Central memory CD4-positive, alpha-beta T cell (primary cell): Measurements from ENCODE around the gene TEAD1.
A peak's percentile ranks its signal among the peaks of the same experiment; 100 is the strongest.

ENCODE experiments used
- DNase-seq: peaks from one replicate; pipeline ENCODE4 v3.0.0; 2022
- total RNA-seq, 3 experiments: gene quantifications; one replicate each; lab custom pipeline; 2026; lab: John Stamatoyannopoulos, UW

The TEAD1 gene
- 1.7 to 3.1 (median 2.5) reads per million in 3 experiments for total RNA-seq

DNA sequence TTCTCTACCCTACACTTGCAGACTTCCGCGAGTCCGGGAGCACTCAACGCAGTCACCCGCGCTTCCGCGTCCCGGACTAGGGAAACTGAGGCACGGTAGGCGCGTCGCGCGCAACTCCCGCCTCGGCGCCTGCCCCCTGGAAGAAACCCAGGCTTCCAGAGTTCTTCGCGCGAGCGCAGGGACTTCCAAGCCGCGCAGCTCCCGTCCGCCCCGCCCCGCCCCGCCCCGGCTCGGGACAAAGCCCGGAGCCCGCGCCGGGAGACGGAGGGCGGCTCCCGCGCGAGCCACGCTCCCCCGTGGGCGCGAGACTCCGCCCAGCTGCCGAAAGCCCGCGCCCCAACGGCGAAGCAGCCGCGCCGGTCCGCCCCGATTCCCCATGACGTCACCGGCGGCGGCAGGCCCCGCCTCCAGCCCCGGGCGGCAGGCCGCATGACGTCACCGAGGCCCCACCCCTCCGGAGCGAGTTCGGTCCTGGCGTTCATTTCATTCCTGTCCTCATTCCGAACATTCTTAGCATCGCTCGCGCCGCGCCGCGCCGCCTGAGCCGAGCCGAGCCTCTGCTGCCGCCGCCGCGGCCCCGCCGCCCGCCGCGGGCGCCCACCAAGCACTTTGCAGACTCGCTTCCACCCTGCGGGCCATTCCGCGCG, at the start of gene TEAD1:
Gene TEAD1 (plus strand): TSS at position 498 of the 647 bp plus-strand sequence.
- peak; percentile 88 for DNase-seq

DNA sequence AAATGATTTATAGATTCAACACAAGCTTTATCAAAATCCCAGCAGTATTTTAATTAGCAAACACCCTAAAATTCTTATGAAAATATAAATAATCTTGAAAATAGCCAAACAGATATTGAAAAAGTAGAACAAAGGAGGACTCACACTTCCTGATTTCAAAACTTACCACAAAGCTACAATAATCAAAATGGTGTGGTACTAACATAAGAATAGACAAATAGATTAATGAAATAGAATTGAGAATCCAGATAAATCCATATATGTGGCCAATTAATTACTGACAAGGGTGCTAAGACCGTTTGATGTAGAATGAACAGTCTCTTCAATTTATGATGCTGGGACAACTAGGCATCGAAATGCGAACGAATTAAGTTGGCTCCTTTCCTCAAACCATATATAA, 49.6 kb upstream of the TEAD1 start:
- no peak for DNase-seq

DNA sequence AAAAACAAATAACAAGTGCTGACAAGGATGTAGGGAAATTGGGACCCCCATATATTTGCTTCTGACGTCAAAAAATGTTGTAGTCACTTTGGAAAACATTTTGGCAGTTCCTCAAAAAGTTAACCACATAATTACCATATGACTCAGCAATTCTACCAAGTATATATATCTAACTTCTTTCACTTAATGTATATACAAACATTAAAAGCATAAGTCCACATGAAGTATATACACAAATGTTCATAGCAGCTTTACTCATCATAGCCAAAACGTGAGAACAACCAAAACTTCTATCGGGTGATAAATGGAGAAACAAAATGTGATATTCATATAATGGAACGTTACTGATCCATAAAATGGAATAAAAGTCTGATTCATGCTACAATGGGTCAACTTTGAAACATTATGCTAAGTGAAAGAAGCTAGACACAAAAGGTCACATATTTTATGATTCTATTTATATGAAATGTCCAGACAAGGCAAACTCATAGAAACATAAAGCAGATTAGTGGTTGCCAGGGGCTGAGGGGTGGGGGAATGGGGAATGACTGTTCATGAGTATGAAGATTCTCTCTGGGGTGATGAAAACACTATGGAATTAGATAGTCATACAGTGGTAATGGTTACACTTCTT, 48.7 kb upstream of the TEAD1 start:
- no peak for DNase-seq

DNA sequence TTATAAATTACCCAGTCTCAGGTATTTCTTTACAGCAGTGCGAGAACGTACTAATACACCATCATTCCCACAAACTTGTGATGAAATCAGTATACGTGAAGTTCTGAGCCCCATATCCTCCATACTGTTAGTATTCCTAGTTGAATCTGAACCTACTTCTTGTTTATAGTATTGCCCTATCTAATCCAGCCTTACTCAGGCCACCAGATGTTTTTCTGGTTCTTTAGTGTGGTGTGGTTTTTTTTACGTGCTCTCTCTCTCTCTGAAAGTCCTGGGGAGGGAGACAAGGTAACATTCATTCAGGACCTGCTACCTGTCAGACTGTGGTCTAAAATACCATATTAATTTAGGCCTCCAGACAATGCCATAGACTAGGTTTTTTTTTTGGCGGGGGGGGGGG, 47.6 kb upstream of the TEAD1 start:
- DNase-seq = no peak

DNA sequence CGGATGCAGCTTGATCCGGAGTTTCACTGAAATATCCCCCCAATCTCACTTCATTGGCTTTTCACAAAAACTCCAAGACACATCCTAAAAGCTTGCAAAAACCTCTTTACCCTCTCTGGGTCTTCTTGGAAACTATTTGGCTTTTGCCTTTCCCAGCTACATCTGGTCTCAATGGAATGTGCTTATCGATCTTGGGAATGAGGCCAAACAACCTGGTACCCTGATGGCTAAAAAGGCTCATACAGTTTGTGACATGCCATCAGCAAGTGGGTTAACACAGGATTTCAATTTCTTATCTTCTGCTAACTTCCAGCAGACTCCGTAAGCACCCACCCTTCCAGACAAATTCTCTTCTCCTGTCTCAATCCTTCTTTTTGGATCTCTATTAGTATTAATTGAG, 45.9 kb upstream of the TEAD1 start:
- no peak for DNase-seq

DNA sequence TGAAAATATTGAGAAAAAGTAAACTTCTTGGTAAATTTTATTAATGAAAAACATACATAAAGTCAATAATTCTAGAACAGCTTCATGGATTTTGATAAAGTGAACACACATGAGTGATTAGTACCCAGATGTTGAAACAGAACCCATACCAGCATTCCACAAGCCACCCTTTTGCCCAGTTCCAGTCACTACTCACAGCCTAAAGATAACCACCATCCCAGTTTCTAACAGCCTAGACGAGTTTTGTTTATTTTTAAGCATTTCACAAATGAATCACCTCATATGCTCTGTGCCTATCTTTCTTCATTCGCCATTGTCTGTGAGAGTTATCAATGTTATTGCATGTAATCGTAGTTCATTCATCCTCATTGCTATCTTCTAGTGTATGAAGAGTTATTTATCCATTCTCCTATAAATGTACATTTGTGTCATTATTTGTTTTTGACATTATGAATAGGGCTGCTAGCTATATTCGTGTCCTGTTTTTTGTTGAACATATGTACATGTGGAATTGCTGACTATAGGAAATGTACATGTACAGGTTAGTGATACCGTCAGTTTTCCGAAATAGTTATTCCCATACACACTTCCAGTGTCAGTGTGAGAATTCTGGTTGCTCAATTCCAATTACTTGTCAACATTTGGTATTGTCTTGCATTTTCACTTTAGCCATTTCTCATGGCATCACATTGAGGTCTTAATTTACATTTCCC, 44.5 kb upstream of the TEAD1 start:
- DNase-seq = no peak

DNA sequence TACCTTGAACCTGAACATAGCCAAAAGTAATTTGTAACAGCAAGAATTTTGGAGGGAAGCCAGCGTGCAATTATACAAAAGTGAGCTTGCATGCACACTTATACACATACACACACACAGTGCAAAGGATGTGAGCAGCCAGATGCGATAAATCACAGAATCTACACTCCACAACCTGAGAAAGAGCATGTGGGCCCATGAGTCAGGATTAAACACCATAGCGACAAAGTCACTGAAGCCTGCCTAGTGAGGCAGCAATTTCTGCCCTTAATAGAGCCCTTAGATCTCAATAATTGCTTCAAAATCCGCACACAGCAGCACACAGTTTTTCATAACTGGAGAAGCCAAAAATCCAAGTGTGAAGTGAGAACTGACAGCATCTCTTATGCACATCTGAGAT, 42.6 kb upstream of the TEAD1 start:
- no peak for DNase-seq

DNA sequence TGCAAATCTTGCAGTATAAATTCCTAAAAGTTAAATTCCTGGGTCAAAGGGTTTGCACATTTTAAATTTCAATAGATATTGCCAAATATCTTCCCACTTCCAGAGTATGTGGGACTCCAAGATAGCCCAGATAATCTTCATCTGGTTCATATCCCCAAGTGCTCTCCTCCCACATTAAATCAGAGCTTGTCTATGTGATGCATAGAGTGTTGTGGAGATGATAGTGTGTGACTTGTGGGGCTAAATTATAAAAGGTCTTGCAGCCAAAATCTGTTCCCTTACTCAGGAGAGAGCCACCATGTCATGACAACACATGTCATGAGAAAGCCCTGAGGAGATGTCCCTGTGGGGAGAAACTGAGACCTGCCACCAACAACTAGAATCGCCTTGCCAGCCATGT, 39.9 kb upstream of the TEAD1 start:
- no peak for DNase-seq

DNA sequence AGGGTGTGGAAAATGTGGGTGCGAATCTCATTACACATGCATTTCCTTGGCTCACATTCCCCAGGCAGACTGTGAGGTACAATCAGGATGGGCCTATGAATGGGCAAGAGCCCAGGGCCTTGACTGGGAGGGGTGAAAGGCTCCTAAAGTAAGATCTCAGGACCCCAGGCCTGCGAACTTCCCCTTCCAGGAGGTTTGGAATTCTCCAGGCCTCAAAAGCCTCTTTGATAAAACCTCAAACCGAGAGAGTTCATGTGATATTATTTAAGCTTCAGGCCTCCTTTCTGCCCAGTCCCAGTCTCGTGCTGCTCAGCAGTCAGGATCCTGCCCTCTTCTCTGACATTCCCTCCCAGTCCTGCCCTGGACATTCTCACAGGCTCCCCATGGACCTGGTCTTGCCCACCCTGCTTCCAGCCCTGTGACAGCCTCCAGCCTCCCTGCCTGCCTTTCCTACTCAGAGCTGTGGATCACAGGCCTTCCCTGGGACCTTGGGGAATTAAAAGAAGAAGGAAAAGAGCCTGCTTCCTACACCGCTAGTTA, 37.3 kb upstream of the TEAD1 start:
- no peak for DNase-seq

DNA sequence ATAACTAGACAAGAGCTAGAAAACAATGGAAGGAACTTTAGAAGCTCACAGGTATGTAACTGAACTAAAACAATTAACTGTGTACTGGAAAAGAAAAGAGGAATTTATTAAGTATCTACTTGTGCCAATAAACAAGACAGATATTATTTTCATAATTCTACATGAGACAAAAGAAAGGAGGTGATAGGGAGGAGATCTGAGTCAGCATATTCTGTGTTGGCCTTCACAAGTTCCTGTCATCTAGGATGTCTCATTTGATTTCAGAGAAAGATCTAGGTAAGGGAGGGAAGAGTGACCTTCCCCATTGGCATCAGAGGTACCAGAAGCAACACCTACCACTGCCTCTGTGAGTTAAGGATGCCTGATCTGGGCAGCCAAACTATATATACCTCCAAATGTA, 34.8 kb upstream of the TEAD1 start:
- DNase-seq = no peak

DNA sequence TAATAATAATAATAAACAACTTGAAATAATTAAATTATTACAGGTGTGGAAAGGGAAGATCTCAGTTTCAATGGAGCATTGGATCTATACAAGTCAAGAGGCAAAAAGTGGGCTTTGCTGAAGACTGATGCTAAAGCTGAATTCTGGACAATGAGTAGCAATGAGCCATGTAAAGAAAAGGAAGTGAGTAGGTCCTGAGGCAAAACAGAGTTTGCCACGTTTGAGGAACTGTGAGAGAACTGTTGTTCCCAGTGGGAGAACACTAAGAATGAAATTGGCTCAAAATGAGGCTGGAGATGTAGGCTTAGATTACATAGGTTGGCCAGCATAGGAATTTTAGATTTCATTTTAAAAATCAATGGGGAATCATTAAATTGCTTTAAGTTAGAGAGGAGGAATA, 33.9 kb upstream of the TEAD1 start:
- DNase-seq = no peak

DNA sequence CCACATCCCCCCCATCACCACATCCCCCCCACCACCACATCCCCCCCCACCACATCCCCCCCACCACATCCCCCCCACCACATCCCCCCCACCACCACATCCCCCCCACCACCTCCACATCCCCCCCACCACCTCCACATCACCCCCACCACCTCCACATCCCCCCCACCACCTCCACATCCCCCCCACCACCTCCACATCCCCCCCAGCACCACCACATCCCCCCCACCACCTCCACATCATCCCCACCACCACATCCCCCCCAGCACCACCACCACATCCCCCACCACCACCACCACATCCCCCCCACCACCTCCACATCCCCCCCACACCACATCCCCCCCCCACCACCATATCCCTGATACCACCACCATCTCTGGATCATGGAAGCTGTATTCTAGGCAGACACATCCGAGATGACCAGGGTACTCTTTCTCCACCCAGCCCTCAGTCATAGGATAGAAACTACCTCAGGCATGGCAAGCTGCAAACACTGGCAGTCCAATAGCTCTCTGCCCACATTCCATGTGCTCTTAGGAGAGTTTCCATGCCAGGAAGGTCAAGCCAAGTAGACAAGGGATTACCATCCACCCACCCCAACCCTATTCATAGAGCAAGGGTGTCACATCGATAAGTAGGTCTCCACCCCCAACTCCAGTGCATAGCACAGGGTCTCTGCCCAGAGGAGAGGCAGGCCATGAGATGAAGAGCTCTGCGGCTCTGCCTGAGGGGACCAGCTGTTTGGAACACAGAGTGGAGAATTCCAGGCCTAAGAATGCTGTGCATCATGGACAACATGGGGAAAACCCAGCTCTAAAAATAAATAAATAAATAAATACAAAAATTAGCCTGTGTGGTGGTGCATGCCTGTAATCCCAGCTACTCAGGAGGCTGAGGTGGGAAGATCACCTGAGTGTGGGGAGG, 33.0 kb upstream of the TEAD1 start:
- no peak for DNase-seq

DNA sequence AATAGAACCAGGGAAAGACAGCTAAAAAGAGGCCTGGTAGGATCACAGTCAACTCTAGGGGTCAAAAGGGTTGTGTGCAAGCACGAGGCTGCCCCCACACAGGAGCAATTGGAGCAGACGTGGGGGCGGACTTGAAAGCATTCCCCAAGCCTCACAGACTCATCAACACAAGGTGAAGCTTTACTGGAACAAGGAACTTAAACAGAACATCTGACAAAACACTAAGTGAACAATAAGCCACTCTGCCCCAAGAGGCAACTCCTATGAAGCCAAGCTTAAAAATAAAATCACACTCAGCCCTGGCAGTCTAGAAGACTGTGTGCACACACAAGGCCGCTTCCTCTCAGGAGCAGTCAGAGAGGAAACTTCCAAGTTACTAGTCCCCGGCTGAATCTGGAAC, 32.2 kb upstream of the TEAD1 start:
- DNase-seq = no peak

DNA sequence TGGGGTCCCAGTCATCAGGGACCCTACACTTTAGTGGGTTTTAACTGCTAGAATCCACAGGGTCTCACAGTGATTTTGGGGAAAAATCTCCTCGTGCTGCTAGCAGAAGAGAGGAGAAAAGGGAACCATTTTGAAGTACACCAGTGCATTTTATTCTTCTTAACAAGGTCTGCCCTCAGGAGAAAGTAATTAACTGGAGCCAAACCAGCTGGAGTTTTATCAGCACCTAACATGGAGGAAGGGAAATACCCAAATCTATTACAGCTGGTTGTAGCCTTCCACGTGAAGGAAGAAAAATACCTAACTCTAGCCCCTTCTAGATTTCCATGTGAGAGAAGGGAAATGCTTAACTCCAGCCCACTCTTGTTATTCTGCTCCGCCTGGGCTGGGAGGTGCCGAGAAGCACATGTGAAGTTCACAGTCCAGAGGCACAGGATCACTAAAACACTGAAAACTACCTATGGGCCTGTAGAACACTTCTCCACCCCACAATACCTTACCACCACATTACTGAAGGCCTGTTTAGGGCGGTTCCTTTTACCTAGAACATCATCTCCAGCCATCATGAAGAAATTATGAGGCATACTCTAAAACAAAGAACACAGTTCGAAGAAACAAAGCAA, 31.3 kb upstream of the TEAD1 start:
- DNase-seq = no peak

DNA sequence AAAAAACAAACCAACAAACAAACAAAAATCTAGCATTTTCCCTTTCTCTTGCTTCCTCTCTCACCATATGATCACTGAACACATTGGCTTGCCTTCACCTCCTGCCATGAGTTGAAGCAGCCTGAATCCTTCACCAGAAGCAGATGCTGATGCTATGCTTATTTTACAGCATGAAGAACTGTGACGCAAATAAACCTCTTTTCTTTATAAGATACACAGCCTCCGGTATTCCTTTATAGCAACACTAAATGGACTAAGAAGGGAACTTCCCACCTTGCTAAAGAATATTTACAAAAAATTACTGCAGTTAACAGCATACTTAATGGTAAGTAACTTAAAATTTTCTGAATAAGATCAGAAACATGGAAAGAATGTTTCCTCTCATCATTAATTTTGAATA, 27.7 kb upstream of the TEAD1 start:
- DNase-seq = no peak

DNA sequence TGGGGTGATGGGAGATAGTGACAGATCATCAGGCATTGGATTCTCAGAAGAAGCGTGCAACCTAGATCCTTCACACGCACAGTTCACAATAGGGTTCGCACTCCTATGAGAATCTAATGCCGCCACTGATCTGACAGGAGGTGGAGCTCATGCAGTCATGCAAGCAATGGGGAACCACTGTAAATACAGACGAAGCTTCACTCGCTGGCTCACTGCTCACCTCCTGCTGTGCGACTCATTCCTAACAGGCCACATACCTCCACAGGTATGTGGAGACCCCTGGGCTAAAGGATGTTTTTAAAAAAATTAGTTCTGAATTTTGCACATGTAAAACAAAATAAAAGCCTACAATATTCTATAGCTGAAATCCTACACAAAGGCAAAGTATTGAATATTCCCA, 20.5 kb upstream of the TEAD1 start:
- no peak for DNase-seq

DNA sequence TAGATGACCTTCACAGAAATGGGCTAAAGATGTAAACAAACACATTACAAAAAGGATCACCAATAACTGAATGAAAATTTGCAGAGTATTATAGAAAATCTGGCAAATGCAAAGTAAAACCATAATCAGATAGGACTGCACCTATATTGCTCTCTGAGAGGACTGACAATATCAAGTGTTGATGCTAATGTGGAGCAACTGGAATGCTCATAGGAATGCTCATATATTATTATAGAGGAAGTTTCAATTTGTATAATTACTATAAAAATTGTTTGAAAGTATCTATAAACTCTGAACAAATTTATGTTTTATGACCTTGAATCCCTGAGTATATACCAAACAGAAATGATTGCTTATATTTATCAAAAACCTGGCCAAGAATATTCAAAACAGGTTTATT, 18.4 kb upstream of the TEAD1 start:
- no peak for DNase-seq

DNA sequence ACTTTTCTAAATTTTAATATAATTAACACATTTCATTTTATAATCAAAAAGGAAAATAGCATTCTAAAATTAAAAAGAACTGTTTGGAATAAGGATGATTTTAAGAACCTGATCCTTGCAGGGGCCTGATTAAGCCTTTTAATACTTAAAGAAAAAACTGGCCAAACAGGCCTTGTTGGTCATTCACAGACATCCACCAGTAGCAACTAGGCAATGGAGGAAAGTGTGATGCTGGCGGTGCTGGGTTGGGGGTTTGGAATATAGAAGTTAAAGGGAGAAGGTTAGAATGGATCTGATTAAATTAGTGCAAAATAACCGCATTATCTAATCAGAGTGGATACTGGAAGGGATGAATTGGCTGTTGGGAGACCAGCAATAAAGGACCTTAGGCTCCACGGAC, 16.9 kb upstream of the TEAD1 start:
- no peak for DNase-seq

DNA sequence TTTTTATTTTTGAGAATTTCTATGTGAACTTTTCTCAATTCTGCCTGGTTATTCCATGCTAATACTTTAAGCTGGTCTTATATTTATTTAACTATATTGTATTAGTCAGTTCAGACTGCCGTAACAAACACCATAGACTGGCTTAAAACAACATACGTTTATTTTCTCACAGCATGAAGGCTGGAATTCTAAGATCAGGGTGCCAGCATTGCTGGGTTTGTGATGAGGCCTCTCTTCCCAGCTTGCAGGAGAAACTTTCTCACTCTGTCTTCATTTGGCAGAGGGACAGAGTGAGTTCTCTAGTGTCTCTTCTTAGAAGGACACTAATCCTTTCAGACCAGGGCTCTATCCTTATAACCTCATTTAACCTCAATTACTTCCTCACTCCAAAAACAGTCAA, 16.2 kb upstream of the TEAD1 start:
- no peak for DNase-seq

DNA sequence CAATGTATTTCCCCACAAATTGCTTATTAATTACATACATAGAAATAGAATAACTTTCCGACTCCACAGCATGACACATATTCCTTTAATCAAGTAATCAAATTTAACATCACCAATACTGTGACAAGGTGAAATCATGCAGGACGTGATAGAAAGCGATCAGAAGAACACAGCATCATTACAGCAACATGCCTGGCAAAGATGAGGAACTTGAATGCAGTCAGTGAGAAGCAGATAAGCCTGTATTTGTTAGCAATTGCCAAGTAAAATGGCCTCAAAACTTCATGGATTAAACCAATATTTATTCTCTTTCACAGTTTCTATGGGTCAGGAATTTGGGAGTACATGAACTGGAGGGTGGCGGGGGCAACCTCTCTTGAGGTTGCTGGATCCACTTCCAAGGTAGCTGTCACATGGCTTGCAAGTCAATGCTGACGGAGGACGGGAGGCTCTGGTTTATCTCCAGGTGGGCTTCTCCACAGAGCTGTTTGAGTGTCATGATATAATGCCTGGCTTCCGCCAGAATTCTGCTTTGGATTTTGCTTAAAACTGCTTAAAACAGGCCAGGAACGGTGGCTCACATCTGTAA, 12.0 kb upstream of the TEAD1 start:
- DNase-seq = no peak

DNA sequence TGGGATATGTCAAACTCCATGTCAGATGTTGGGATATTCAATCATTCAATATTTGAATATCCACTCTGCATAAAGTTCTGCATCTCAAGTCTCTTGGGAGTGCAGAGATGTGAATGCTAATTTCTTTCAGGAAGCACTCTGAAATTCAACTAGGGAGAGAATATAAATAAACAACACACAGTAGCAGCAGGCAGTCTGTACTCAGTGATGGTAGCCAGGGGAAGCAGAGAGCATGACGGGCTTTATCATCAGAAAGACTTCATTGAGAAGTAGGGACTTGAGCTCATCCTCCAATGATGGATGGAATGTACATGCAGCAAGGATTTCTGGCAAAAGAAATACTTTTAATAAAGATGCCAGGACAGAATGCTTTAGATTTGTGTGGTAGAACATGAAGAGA, 9.8 kb upstream of the TEAD1 start:
- DNase-seq = no peak

DNA sequence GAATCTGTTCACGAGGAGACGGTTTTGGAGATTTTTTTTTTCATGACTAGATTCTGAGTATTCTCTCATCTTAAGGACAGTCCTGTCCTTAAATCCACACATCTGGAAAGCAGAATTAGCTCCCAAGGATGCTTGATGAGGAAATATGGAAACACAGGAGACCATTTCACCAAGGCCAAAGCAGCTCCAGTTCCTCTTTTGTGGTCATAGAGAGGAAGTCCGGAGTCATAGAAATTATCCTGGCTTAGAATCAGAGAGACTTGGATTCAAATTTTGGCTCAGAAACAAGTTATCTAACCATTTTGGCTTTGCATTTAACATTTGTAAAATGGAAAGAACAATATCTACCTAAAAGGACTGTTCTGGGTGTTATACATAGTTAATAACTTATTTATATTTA, 7.3 kb upstream of the TEAD1 start:
- no peak for DNase-seq
